Stimulated activated effector memory CD8-positive, alpha-beta T cell treated with anti-CD3 and anti-CD28 coated beads, Interleukin-12 subunit alpha, Interleukin-12 subunit beta, amount 100 ng/mL, for 72 hours (primary cell): ENCODE data around the gene MAP4.
A peak's percentile ranks its signal among the peaks of the same experiment; 100 is the strongest.

ENCODE experiments used
- ATAC-seq: fragments of 150-1000 bp; cut with Tn5 transposase; 2 replicates; pipeline ENCODE4 v1.10.0; 2021
- DNase-seq, 2 donors: peaks; one replicate each; pipeline ENCODE4 v3.0.0; 2021 to 2022; ENCODE audit warnings: low spot score in 2 of 2
- H3K27ac Mint-ChIP-seq: one replicate; pipeline ENCODE4 v1.8.0; 2022; ENCODE audit warnings: mild to moderate bottlenecking, mixed read lengths
- H3K36me3 Mint-ChIP-seq: one replicate; pipeline ENCODE4 v1.8.0; 2022; ENCODE audit warnings: mild to moderate bottlenecking, mixed read lengths
- H3K4me1 Mint-ChIP-seq: one replicate; pipeline ENCODE4 v1.8.0; 2022; ENCODE audit warnings: mixed read lengths
- H3K4me3 Mint-ChIP-seq: one replicate; pipeline ENCODE4 v1.8.0; 2022; ENCODE audit warnings: mild to moderate bottlenecking, mixed read lengths
- H3K9me3 Mint-ChIP-seq: one replicate; pipeline ENCODE4 v1.8.0; 2022; ENCODE audit warnings: mixed read lengths

MAP4 gene

DNA sequence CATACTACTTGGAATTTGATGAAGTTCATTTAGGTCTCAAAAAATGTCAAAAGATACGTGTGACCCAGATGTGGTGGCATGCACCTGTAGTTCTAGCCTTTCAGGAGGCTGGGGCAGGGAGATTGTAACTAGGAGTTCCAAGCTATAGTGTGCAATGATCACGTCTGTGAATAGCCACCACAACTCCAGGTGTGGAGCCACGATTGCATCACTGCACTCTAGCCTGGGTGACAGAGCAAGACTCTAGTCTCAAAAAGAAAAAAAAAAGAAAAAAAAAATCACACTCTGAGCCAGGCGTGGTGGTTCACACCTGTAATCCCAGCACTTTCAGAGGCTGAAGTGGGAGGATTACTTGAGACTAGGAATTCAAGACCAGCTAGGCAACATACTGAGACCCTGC lies 14.2 kb downstream of the MAP4 start:
- DNase-seq: no peak
- H3K36me3 Mint-ChIP-seq: peaks cover 18% of the 10 kb centered on the region
- no peak overlapping the region for H3K27ac Mint-ChIP-seq
- H3K4me1 Mint-ChIP-seq: peaks cover 1% of the 10 kb centered on the region
- H3K9me3 Mint-ChIP-seq: no peaks in the 10 kb centered on the region
- ATAC-seq: no peak
- H3K4me3 Mint-ChIP-seq: no peak overlapping the region

DNA sequence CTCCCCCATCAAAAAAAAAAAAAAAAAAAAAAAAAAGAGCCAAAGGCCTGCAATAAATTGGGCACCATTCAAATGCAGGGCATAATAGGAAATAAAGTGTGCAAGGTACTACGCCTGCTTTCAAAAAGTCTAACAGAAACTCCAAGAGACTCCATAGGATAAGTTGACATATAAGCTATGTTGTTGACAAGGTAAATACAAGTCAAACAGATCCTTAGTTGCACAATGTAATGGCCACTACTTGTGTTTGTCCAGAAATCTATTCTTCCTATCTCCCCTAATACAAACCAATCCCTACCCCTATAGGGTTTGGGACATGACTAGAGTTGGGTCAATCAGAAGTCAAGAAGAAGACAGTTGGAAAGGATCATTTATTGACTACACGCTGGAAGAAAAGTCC lies 16.0 kb downstream of the MAP4 start:
- ATAC-seq: no peak
- Mint-ChIP-seq H3K27ac (no peak overlapping the region), H3K9me3 (no peaks in the 10 kb centered on the region), H3K4me1 (peaks cover 17% of the 10 kb centered on the region), H3K4me3 (no peak overlapping the region), H3K36me3 (peaks cover 36% of the 10 kb centered on the region)
- DNase-seq: no peak

DNA sequence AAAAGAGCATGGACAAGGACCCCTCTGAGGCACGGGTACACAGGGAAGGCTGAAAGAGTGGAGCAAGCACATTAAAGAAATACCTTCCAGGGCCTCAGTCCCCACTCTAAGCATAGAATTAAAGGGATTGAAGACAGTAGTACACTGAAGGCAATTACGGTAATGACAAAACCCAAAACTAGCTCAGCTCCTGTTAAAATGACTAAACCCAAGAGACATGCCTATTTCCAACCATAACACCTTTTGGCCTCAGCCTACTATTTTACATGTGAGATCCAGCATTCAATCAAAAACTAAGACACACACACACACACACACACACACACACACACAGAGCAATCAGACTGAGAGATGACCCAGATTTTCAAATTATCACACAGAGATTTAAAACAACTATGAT lies 19.8 kb downstream of the MAP4 start:
- ATAC-seq: peak; percentile 69

DNA sequence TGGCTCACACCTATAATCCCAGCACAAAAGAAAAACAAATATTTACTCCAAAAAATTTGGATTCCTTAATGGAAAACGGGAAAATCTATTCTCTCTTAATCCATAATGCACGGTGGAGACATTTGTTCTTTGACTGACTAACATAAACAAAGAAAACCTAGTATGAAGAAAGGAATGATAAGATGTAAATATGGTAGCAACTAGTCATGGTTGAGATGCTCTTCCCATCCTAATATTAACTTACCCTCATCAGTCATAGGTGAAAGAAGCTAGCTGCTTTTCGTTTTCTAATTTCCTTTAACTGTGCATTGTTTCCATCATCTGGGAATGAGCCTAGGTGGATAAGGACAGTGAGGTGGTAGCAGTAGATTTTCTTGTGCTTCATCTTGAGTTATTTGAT lies 22.0 kb downstream of the MAP4 start:
- Mint-ChIP-seq H3K4me1 (peaks cover 25% of the 10 kb centered on the region), H3K9me3 (no peaks in the 10 kb centered on the region), H3K36me3 (peaks cover 70% of the 10 kb centered on the region), H3K27ac (no peak overlapping the region), H3K4me3 (no peak overlapping the region)
- DNase-seq (no peak), ATAC-seq (no peak)

More for the DNA sequence above, 19.8 kb downstream of the MAP4 start:
- peak overlapping the region; percentile 3 for H3K27ac Mint-ChIP-seq
- peaks cover 17% of the 10 kb centered on the region for H3K4me1 Mint-ChIP-seq
- no peak for DNase-seq
- peaks cover 70% of the 10 kb centered on the region for H3K36me3 Mint-ChIP-seq
- H3K4me3 Mint-ChIP-seq: no peak overlapping the region
- no peaks in the 10 kb centered on the region for H3K9me3 Mint-ChIP-seq

DNA sequence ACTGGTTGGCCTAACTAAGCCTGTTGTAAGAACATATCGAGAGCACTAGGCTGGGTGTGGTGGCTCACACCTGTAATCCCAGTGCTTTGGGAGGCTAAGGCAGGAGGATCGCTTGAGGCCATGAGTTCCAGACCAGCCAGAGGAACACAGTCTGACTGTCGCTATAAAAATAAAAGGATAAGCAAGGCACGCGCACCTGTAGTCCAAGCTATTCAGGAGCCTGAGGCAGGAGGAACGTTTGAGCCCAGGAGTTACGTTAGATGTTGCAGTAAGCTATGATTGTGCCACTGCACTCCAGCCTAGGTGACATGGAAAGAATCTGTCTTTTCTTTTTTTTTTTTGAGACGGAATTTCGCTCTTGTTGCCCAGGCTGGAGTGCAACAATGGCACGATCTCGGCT lies 24.9 kb downstream of the MAP4 start:
- DNase-seq (no peak), ATAC-seq (no peak)
- H3K4me1 Mint-ChIP-seq: peaks cover 17% of the 10 kb centered on the region
- no peak overlapping the region for H3K4me3 Mint-ChIP-seq
- H3K36me3 Mint-ChIP-seq: peaks cover 55% of the 10 kb centered on the region
- no peaks in the 10 kb centered on the region for H3K9me3 Mint-ChIP-seq
- no peak overlapping the region for H3K27ac Mint-ChIP-seq

DNA sequence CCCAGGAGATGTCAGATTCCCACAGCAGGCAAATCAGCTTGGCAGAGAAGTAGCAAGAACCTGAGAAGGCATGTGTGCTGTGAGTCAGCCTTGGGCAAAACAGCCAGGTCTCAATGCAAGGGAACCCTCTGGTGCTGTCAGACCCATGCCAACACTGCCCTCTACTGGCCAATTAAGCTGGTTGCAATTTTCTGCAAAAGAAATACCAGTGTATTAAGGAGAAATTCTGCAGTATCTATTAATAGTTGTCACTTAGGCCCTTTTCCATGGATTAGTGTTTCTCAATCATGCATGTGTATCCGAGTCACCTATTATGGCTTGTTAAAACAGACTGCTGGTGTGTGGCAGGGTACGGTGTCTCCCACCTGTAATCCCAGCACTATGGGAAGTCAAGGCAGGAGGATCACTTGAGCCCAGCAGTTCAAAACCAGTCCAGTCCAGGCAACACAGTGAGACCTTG lies 26.2 kb downstream of the MAP4 start:
- Mint-ChIP-seq H3K9me3 (no peaks in the 10 kb centered on the region), H3K4me3 (no peak overlapping the region), H3K36me3 (peaks cover 42% of the 10 kb centered on the region), H3K27ac (no peak overlapping the region), H3K4me1 (peaks cover 8% of the 10 kb centered on the region)
- ATAC-seq (peak; percentile 99), DNase-seq (peak; percentile 45 to 74)

DNA sequence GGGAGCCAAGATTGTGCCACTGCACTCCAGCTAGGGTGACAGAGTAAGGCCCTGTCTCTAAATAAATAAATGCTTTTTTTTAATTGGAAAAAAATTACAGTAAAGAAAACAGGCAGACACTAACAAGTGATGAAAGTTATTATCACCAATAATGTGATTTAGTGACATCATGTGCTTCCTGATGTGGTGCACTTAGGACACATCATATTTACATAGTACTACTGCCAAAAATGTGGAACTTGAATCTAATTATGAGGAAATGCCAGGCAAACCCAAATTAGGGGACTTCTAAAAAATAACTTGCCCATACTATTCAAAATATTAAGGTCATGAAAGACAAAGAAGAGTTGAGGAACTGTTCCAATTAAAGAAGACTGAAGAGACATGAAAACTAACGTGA lies 30.8 kb downstream of the MAP4 start:
- H3K36me3 Mint-ChIP-seq: peaks cover 5% of the 10 kb centered on the region
- H3K4me3 Mint-ChIP-seq: no peak overlapping the region
- no peak for DNase-seq
- H3K9me3 Mint-ChIP-seq: no peaks in the 10 kb centered on the region
- H3K27ac Mint-ChIP-seq: no peak overlapping the region
- ATAC-seq: no peak
- H3K4me1 Mint-ChIP-seq: peaks cover 8% of the 10 kb centered on the region

DNA sequence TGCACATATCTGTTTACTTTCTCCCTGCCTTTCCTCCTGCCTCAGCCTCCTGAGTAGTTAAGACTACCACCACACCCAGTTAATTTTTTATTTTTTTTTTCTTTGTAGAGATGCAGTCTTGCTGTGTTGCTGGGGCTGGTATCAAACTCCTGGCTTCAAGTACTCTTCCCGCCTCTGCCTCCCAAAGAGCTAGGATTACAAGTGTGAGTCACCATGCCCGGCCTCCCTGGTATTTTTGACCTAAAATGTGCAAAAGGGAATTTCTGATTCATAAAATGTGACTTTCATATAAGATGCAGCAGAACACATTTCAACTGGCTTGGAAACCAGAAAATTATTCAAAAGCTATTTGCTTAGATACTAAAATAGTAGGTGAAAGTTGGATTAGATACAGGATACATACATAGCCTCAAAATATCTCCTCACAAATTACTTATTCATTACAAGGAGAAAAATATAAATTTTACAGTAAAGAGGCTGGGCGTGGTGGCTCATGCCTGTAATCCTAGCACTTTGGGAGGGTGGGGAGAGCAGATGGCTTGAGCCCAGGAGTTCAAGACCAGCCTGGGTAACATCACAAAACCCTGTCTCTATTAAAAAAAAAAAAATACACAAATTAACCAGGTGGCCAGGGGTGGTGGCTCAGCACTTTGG lies 32.0 kb downstream of the MAP4 start:
- peaks cover 5% of the 10 kb centered on the region for H3K36me3 Mint-ChIP-seq
- no peak overlapping the region for H3K4me3 Mint-ChIP-seq
- DNase-seq (no peak), ATAC-seq (no peak)
- no peak overlapping the region for H3K27ac Mint-ChIP-seq
- H3K9me3 Mint-ChIP-seq: no peaks in the 10 kb centered on the region
- H3K4me1 Mint-ChIP-seq: no peaks in the 10 kb centered on the region

DNA sequence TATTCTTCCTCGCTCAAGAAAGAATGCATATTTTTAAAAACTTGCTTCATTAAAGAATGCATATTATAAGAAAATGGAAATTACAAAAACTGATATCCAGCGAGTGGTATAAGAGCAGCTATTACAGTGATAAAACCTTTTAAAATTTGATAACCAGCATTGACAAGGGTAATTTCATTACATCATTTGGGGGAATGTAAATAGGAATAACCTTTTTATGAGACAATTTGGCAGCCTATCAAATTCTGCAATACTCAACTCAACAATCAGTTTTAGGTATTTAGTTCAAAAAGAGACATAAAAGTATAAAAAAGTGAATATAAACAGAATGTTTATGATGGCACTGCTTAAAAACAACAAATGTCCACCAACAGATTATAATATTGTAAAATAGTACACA lies 35.4 kb downstream of the MAP4 start:
- Mint-ChIP-seq H3K27ac (no peak overlapping the region), H3K4me1 (no peaks in the 10 kb centered on the region), H3K4me3 (no peak overlapping the region), H3K36me3 (no peaks in the 10 kb centered on the region), H3K9me3 (no peaks in the 10 kb centered on the region)
- ATAC-seq: no peak
- DNase-seq: no peak

DNA sequence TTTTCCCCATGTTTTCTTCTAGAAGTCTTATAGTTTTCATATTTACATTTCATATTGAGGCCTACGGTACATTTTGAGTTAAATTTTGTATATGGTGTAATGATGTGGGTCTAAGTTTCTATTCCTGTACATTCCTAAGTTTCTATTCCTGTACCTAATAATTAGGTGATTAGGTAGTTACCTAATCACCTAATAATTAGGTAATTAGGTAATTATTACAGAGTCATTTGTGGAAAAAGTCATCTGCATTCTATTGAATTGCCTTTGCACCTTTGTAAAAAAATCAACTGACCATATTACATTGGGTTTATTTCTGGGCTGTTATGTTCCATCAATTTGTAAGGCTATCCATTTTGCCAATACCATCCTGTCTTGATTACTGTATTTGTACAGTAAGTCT lies 37.1 kb downstream of the MAP4 start:
- ATAC-seq: no peak
- peaks cover 12% of the 10 kb centered on the region for H3K36me3 Mint-ChIP-seq
- H3K4me3 Mint-ChIP-seq: no peak overlapping the region
- H3K4me1 Mint-ChIP-seq: no peaks in the 10 kb centered on the region
- DNase-seq: no peak
- no peaks in the 10 kb centered on the region for H3K9me3 Mint-ChIP-seq
- no peak overlapping the region for H3K27ac Mint-ChIP-seq

DNA sequence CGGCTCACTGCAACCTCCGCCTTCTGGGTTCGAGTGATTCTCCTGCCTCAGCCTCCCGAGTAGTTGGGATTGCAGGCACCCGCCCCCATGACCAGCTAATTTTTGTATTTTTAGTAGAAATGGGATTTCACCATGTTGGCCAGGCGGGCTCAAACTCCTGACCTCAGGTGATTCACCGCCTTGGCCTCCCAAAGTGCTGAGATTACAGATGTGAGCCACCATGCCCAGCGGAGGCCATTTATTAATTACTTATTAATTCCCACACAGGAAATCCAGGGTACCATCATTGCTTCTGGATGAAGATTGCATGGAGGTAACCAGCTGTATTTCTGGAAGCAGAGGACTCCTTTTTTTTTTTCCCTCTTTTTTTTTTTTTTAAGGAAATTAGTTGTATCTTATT lies 37.8 kb downstream of the MAP4 start:
- Mint-ChIP-seq H3K4me1 (no peaks in the 10 kb centered on the region), H3K4me3 (no peak overlapping the region), H3K27ac (no peak overlapping the region), H3K9me3 (no peaks in the 10 kb centered on the region), H3K36me3 (peaks cover 17% of the 10 kb centered on the region)
- ATAC-seq (no peak), DNase-seq (no peak)

DNA sequence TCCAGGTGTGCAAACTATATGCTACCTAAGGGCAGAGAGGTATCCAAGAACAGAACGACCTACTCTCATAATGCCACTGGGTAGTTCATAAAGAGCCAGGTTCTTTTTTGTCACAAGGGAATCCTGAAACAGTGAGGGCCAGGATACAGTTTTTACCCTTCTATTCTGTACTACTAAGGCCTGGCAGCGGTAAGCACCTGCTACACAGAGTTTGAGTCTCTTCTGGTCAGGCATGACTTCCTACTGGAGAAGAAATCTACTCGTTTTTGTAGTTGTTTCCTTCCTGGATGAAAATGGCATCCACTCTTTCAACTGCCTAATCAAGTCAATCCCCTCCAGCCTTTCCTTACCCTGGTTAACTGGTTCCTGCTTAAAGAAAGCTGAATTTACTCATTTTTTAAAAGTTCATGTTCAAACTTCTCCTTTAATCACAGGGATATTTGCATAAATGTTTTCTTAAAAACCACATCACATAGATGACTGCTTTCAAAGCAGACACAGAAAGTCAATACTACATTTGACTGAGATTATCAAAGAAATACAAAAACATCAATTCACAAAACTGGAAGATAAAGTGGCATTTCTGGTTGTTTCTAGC lies 40.0 kb downstream of the MAP4 start:
- no peak overlapping the region for H3K27ac Mint-ChIP-seq
- DNase-seq (no peak), ATAC-seq (no peak)
- H3K4me3 Mint-ChIP-seq: no peak overlapping the region
- peaks cover 29% of the 10 kb centered on the region for H3K36me3 Mint-ChIP-seq
- no peaks in the 10 kb centered on the region for H3K4me1 Mint-ChIP-seq
- H3K9me3 Mint-ChIP-seq: no peaks in the 10 kb centered on the region

DNA sequence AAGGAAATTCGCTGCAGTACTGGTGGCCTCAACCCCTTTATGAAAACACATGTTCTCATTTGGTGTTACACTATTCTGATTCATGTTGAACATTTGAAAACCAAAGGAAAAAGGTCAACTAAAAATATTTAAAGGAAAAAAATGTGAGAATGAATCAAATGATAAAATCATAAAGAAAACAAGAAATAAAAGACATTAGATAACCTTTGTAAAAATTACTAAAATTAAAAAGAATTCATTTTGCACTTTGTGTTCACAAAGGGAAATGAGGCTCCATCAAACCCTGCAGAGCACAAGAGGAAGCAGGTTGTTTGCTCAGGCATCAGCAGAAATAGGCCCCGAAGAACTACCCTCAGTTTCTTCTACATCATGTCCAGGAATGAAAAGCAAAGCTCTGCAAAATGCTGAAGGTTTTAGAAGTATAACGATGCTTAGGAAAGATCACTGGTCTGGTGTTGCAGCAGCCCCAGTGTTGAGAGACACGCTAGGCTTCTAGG lies 41.2 kb downstream of the MAP4 start:
- ATAC-seq (no peak), DNase-seq (no peak)
- Mint-ChIP-seq H3K27ac (no peak overlapping the region), H3K4me3 (no peak overlapping the region), H3K4me1 (no peaks in the 10 kb centered on the region), H3K9me3 (no peaks in the 10 kb centered on the region), H3K36me3 (peaks cover 38% of the 10 kb centered on the region)

DNA sequence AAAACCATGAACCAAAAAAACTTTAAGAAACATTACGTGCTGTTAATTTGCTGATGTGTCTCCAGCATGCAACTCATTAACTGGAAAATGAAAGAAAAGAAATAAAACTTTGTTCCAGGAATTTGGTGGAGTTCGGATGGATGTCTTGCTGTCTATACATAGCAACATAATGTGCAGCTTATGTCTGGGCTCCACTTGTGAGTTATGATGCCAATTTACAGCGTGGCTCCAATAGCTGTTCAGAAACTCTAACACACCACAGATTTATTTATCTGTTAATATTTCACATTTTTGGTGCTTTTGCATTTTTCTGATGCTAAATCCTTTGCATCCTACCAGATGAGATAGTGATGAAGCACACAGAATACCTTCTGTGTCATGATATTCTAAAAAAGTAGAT lies 45.1 kb downstream of the MAP4 start:
- ATAC-seq: no peak
- Mint-ChIP-seq H3K9me3 (no peaks in the 10 kb centered on the region), H3K27ac (no peak overlapping the region), H3K4me3 (no peak overlapping the region), H3K36me3 (peaks cover 65% of the 10 kb centered on the region), H3K4me1 (no peaks in the 10 kb centered on the region)
- DNase-seq: no peak

DNA sequence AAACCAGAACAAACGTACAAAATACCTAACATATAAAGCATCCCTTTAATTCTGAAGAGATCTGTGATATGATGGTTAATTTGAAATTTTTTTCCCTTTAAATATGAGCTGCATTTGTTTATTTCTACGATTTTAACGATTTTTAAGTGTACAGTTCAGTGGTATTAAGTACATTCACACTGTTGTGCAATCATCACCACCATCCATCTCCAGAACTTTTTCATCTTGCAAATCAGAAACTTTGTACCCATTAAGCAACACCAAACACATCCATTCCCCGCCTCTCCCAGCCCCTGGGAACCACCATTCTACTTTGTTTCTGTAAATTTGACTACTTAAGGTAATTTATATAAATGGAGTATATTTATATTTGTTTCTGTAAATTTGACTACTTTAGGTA lies 51.5 kb downstream of the MAP4 start:
- Mint-ChIP-seq H3K4me1 (peaks cover 30% of the 10 kb centered on the region), H3K27ac (no peak overlapping the region), H3K9me3 (no peaks in the 10 kb centered on the region), H3K36me3 (peaks cover 25% of the 10 kb centered on the region), H3K4me3 (no peak overlapping the region)
- DNase-seq (no peak), ATAC-seq (no peak)

DNA sequence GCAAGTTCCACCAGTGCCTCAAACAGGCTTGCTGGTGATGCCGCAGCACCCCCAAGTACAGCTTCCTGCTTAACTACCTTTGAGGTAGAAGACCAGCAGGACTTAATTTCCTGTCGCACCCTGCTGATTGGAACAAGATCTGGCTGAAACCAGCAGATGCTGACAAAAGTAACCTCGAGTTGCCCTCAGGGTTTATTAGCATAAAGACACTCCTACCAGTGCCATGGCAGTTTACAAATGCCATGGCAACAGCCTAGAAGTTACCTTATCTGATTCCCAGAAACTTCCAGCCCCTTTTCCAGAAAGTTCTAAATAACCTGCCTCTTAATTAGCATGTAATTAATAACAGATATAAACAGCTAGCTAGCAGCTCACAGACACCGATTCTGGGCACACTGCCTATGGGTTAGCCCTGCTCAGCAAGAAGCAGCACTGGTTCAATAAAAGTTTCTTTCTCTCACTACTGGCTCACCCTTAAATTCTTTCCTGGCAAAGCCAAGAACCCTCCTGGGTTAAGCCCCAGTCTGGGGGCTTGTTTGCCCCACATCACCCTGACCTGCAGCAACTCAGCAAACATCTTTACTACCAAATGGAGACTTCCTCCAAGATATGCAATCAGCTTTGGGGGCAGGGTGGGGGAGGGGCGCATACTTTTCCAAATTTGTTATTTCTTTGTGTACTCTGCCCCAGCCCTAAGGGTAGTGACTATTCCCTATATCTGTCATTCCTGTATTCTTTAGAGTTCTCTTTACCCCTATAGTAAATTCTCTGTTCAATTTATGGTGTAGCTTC lies 54.2 kb downstream of the MAP4 start:
- Mint-ChIP-seq H3K4me1 (peaks cover 30% of the 10 kb centered on the region), H3K36me3 (peaks cover 15% of the 10 kb centered on the region), H3K9me3 (no peaks in the 10 kb centered on the region), H3K4me3 (no peak overlapping the region), H3K27ac (no peak overlapping the region)
- DNase-seq: no peak
- no peak for ATAC-seq
